ENCODE results near the gene TRIL.

Gene TRIL

DNA sequence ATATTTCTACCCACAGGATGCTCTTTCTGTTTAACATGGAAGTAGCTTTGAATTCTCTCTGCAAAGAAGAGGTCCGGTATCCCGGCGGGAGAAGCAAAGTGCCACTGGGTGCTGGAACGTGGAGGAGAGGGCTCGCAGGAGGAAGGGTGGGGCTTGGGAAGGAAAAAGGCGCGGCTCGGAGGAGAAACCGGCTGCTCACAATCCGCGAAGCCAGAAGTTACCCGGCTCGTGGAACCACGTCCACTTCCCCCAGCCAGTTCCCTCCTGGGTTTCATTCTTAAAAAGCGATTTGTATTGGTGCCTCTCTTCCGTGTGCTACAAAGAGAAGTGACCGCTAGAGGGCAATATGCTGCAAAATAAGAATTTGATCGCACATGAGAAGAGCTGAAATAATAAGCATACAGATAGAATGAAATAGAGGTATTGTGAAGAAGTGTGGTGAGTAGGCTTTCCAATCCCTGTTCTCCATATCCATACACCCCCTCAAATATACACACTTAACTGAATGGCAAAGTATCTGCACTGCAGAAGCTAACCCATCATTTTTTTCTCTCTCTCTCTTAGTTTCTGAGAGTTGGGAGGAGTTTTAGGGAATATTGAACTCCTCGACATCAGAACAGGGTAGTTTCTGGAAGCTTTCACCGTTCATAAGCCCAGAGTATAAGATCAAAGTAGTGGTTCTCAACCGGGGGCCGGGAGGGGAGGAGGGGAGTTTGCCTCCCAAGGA lies 31.1 kb downstream of the TRIL start:
- peak; percentile 78 for TF ChIP-seq CTCF (IDR thresholded peaks at IDR 0.05)

GRCh38 chr7:28922624-28923331 lies 35.4 kb downstream of the TRIL start:
- TF ChIP-seq CTCF (IDR thresholded peaks at IDR 0.05) = peak; percentile 85

GRCh38 chr7:28921822-28922221 lies 36.3 kb downstream of the TRIL start:
- TF ChIP-seq CTCF (IDR thresholded peaks at IDR 0.05) = peak; percentile 82

GRCh38 chr7:28920424-28920823 lies 37.7 kb downstream of the TRIL start:
- TF ChIP-seq CTCF (IDR thresholded peaks at IDR 0.05) = no peak

DNA sequence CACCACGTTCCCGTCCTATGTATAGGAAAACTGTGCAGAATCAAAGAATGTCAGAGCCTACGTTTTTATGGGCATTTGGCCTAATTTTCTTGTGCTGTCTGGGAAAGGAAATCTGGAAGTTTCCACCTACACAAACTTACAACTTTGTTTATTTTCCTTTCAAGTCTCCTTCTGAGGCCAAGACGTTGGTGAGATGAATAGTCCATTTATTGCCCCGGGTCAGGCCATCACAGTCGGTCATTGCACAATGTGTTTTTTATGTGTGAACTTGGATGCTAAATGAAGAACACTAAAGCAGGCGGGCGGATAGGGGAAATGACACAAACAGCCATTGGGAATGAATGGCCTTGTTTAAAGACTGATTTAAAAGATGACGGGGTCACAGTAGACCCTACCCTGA lies 38.6 kb downstream of the TRIL start:
- TF ChIP-seq CTCF (IDR thresholded peaks at IDR 0.05) = no peak

DNA sequence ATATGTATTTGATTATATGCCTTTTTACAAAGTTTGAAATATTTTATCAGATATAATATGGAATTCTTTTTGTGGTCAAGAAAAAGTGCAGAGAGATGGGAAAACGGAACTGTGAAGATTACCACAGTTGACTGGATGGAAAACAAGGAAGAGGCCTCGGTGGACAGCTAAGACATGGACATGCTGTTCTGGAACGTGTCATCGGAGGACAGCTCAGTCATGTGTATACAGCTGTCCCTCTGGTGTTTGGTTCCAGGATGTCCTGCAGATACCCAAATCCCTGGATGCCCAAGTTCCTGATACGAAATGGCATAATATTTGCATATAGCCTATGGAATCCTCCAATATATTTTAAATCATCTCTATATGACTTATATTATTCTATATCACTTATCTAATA lies 49.4 kb downstream of the TRIL start:
- TF ChIP-seq CTCF (IDR thresholded peaks at IDR 0.05) = no peak

- TF ChIP-seq CTCF (IDR thresholded peaks at IDR 0.05) = no peak
Observed at GRCh38 chr7:28905464-28905863, 52.7 kb downstream of the TRIL start.

Measured in LNCAP (cell line).